CD4-positive, alpha-beta T cell treated with Interleukin-21 for 1 hour (primary cell): Measurements from ENCODE around the gene GPI.
"Not testable (repeated sequence)": the region's sequence is repeated elsewhere in the genome, so short reads cannot be mapped to it uniquely, and the experiment has no call there.

Experiments
- DNase-seq: peaks from one replicate; pipeline ENCODE4 v3.0.0-alpha.2; 2020

The GPI gene

DNA sequence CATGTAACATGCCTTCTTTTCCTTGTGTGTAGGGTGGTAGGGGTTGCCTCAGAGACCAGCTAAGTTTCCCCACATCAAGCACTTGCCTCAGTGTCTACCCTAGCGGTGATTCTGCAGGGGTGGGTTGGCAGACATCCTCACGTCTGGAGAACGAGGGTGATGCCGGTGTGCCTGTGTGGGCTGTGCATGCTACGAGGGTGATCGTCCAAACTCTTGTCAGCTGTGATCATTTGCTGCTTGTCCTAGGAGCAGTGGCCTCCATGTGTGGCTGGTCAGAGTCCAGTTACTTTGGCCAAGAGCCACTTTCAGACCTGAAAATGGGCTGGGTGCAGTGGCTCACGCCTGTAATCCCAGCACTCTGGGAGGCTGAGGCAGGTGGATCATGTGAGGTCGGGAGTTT lies 5.1 kb downstream of the GPI start:
- no peak for DNase-seq

- no peak for DNase-seq
Measured at GRCh38 chr19:34370983-34371382, 6.0 kb downstream of the GPI start.

- no peak for DNase-seq
Measured at GRCh38 chr19:34373601-34374288, 8.7 kb downstream of the GPI start.

- DNase-seq = no peak
Measured at GRCh38 chr19:34375598-34375997, 10.6 kb downstream of the GPI start.

DNA sequence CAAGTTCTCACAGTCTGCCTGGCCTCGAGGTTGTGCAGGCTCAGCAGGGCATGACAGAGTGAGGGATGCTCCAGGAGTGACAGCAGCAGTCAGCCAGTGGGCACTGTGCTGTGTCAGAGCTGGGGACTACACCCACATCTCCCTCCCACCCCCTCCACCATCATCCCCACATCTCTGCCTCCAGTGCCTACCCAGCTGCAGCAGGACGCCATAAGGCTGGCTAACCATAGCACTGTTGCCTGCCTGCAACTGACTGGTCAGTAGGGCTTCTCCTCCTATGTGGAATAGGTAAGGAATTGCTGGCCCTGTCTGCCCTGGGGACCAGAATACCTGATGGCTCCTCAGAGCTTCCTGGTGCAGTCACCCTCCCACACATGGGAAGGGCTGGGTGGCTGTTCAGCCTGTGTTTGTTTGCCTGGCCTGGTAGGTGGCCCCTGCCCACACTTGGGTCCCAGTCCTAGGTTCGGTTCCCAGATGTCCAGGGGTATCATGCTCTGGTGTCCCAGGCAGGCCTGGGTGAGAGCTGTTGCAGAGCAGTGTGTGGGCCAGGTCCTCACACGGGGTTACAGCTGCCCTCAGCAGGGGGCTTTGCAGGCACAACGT lies 15.7 kb downstream of the GPI start:
- DNase-seq = no peak

GRCh38 chr19:34381399-34382251 lies 16.6 kb downstream of the GPI start:
- no peak for DNase-seq

DNA sequence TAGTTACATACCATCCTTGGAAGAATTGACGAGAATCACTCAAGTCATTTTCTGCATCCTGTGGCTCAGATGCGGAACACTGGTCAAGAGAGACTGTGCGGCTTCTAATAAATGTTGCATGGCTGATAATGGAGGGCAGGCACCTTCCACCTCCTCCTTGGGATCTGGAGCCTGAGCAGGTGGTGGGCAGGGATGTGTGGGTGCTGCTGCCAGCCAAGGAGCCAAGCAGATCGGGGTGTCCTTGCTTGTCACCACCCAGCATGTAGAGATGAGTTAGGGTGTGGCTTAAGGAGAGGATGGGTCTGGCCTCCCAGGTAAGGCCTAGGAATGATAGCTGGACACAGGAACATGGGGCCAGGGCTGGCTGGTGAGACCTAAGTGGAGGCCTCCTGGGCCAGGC lies 17.5 kb downstream of the GPI start:
- no peak for DNase-seq

- no peak for DNase-seq
Measured at GRCh38 chr19:34383599-34383998, 18.6 kb downstream of the GPI start.

GRCh38 chr19:34386645-34387445 lies 21.8 kb downstream of the GPI start:
- no peak for DNase-seq

DNA sequence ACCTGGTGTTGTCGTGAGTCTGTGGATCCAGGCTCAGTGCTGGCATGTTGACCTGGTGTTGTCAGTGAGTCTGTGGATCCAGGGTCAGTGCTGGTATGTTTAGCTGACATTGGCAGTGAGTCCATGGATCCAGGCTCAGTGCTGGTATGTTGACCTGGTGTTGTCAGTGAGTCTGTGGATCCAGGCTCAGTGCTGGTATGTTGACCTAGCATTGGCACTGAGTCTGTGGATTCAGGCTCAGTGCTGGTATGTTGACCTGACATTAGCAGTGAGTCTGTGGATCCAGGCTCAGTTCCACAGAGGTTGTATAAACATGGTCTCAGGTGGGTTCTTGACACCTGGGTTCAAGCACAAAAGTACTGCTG lies 22.4 kb downstream of the GPI start:
- no peak for DNase-seq

DNA sequence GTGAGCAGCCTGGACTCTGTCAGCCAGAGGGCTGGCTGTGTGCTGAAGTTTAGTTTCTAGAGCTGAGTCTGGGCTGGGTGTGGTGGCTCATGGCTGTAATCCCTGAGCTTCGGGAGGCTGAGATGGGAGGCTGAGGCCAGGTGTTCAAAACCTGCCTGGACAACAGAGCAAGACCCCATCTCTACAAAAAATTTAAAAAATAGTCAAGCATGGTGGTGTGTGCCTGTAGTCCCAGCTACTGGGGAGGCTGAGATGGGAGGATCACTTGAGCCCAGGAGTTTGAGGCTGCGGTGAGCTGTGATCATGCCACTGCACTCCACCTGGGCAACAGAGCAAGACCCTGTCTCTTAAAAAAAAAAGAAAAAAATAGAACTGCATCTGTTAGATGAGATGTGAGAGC lies 23.7 kb downstream of the GPI start:
- not testable (repeated sequence) for DNase-seq

DNA sequence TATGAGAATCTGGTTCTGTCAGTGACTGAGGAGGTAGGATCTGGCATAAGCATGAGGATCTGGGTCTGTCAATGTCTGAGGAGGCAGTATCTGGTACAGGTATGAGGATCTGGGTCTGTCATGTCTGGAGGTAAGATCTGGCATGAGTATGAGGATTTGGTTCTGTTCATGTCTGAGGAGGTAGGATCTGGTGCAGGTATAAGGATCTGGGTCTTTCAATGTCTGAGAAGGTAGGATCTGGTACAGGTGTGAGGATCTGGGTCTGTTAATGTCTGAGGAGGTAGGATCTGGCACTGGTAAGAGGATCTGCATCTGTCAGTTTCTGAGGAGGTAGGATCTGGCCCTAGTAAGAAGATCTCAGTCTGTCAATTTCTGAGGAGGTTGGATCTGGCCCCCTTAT lies 26.8 kb downstream of the GPI start:
- no peak for DNase-seq

DNA sequence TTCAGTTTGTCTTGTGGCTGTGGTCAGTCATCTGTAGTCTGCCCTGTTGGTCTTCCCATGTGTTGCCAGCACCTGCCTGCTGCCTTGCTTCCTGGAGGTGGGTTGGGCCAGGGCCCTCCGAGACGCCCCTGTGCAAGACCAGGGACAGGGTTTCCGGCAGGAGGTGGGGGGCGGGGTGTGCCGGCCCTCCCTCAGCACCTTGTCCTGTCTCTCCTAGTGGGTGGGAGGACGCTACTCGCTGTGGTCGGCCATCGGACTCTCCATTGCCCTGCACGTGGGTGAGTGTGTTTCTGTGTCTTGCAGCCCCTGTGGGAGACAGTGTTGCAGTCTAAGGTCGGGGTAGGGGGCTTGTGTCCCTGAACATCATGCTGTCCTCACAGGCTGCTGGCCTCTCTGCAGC lies 28.0 kb downstream of the GPI start:
- no peak for DNase-seq

GRCh38 chr19:34393629-34394028 lies 28.6 kb downstream of the GPI start:
- no peak for DNase-seq

- no peak for DNase-seq
Measured at GRCh38 chr19:34397853-34398252, 32.9 kb downstream of the GPI start.

DNA sequence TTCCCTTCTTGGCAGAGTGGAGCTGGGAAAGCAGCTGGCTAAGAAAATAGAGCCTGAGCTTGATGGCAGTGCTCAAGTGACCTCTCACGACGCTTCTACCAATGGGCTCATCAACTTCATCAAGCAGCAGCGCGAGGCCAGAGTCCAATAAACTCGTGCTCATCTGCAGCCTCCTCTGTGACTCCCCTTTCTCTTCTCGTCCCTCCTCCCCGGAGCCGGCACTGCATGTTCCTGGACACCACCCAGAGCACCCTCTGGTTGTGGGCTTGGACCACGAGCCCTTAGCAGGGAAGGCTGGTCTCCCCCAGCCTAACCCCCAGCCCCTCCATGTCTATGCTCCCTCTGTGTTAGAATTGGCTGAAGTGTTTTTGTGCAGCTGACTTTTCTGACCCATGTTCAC lies 34.9 kb downstream of the GPI start:
- DNase-seq = no peak

GRCh38 chr19:34400844-34401243 lies 35.8 kb downstream of the GPI start:
- not testable (repeated sequence) for DNase-seq

DNA sequence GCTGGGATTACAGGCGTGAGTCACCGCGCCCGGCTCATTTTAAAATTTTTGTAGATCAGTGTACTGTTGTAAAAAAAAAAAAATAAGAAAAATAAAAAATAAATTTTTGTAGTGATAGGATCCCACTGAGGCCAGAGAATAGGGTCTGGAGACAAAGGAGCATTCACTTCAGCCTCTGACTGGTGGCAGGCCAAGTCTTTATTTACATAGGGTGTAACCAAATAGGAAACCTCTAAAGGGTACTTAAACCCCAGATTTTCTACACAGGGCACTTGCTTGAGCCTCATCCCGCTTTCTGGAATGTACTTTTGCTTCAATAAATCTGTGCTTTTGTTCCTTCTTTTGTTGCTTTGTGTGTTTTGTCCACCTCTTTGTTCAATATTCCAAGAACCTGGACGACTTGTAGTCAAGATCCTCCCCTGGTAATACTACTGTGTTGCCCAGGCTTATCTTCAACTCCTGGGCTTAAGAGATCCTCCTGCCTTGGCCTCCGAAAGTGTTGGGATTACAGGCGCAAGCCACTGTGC lies 37.1 kb downstream of the GPI start:
- no peak for DNase-seq

- no peak for DNase-seq
Measured at GRCh38 chr19:34403784-34404108, 38.8 kb downstream of the GPI start.

GRCh38 chr19:34404109-34404909 lies 39.3 kb downstream of the GPI start, which contains the start of gene PDCD2L:
Gene PDCD2L, plus strand, starts transcription at chr19:34404399. Its CDS starts 32 bp downstream, at chr19:34404431.
- DNase-seq = peak; percentile 92

DNA sequence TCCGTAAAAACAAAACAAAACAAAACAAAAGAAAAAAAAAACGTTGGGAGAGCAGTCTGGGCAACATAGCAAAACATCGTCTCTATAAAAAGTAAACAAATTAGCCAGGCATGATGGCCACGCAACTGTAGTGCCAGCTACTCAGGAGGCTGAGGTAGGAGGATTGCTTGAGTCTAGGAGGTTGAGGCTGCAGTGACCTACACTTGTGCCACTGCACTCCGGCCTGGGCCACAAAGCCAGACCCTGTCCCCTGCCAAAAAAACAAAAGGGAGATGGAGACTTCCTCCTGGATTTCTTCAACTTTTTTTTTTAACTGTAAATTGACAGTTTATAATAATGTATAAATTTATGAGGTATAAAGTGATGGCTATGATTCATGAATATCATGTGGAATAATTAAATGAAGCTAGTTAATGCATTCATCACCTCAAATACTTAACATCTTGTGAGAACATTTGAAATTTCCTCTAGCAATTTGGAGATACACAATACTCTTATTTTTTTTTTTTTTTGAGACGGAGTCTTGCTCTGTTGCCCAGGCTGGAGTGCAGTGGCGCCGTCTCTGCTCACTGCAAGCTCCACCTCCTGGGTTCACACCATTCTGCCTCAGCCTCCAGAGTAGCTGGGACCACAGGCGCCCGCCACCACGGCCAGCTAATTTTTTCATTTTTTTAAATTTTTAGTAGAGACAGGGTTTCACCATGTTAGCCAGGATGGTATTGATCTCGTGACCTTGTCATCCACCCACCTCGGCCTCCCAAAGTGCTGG lies 41.1 kb downstream of the GPI start:
- DNase-seq = no peak
